Fibroblast of skin of scalp (primary cell): ENCODE measurements around the gene WNK1.

Experiments used
- DNase-seq: peaks from one replicate; pipeline ENCODE4 v3.0.0-alpha.2; 2013

The WNK1 gene

DNA sequence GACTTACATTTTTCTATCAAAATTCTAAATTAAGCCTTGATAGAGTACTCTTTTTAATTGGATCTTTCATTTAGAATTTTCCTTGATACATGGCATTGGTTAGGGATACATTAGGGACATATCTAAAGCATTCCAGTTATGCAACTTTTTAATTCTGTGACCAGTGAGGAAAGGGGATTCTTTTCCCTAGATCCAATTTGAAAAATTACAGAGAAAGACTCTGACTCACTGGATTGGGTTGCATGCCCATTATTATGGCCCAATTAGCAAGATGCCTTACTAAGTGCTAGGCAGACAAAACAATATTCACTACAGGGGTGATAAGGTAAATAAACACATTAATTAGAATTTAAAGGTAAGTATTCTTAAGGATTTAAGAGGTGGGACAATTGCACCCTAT is 202.4 kb downstream of the WNK1 start:
- DNase-seq: peak; percentile 33

GRCh38 chr12:955939-956338 is 203.6 kb downstream of the WNK1 start:
- no peak for DNase-seq

DNA sequence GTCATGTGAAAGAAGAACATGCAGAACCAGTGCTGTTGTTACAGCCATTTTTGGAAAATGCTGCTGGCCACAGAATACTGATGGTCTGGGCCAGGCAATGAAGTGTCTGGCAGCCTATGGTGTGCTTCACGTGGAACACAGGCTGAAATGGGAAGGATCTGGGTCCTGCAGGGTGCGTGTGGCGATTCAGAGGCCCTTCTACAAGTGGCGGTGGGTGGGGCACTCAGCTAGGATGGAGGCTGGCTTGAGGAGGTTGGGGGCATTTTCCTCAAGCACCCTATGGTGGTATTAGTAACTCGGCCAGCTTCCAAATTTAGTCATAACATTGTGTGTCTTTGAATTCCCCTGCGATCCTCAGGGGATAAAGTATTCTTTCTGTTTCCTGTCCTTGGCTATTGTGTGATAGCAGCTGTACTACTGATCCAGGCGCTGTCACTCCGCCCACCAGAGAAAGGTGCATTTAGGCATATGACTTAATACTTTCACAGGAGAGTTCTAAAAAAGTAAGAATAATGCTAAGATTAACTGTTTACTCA is 206.3 kb downstream of the WNK1 start:
- DNase-seq: peak; percentile 43
